Activated T-cell treated with anti-CD3 and anti-CD28 coated beads for 24 hours (primary cell): Measurements from ENCODE around the gene STAG1.
"Not testable (repeated sequence)": the region's sequence is repeated elsewhere in the genome, so short reads cannot be mapped to it uniquely, and the experiment has no call there.

Experiments
- DNase-seq: peaks from one replicate; pipeline ENCODE4 v3.0.0-alpha.2; 2020; ENCODE audit warnings: low read depth

The STAG1 gene

DNA sequence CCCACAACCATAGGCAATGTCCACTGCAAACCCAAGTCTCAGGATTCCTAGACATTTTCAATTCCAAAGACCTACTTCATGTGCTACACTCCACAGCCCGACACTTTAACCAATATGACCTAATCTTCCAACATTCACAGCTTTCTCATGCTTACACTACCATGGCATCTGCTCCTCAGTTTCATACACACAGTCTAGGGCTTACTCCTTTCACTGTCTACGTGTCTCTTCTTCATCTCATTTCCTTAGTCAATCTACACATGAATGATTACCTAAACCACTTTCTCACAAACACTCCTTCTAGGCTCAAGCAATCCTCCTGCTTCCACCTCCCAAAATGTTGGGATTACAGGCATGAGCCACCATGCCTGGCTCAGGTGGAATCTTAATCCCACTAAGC is 106.3 kb downstream of the STAG1 start:
- no peak for DNase-seq

DNA sequence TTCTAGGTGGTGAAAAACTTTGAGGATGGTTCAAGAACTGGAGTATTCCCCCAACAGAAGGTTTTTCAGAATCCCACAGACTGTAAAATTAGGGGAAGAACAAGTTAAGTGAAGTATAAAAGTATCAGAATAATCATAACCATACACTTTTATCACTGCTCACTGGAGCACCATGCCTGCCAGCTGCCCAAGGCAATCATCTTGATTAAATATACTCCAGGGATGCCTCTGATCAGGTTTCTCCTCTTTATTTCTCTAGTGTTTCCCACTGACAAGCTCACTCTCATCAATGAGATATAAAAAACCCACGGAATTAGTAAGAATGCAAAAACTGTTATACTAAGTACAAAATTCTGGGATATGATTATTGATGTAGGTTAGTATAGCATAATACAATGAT is 108.0 kb downstream of the STAG1 start:
- no peak for DNase-seq

DNA sequence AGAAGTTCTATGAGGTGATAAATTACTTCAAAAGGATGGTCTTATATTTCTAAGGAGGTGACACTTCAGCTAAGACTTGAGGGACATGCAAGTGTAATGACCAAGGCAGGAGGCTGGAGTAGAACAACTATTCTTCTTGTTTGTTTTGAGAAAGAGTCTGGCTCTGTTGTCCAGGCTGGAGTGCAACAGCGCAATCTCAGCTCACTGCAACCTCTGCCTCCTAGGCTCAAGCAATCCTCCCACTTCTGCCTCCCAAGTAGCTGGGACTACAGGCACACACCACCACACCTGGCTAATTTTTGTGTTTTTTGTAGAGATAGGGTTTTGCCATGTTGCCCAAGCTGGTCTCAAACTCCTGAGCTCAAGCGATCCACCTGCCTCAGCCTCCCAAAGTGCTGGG is 108.8 kb downstream of the STAG1 start:
- not testable (repeated sequence) for DNase-seq

DNA sequence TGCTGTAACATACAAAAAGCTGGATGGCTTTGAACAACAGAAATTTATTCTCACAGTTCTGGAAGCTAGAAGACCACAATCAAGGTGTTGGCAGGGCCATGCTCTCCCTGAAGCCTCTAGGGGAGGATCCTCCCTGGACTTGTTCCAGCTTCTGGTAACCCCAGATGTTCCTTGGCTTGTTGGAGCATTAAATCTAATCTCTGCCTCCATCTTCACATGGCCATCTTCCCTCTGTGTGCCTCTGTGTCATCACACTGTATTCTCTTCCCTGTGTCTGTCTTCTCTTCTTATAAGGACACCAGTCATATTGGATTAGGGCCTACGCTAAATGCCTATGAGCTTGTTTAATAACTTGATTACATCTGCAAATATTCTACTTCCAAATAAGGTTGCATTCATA is 109.5 kb downstream of the STAG1 start:
- no peak for DNase-seq

DNA sequence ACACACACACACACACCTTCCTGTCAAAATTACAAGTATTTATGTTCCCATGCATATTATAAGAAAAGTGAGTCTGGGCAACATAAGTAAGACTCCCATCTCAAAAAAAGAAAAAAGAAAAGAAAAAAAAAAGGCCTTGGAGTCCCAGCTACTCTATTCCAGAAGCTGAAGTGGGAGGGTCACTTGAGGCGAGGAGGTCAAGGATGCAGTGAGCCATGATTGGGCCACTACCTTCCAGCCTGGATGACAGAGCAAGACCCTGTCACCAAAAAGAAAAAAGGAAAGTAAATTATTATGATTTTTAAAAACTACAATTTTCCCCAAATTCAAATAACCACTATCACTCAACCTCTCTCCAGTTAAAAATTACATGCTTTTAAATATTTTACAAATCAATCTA is 113.1 kb downstream of the STAG1 start:
- DNase-seq, result no peak

DNA sequence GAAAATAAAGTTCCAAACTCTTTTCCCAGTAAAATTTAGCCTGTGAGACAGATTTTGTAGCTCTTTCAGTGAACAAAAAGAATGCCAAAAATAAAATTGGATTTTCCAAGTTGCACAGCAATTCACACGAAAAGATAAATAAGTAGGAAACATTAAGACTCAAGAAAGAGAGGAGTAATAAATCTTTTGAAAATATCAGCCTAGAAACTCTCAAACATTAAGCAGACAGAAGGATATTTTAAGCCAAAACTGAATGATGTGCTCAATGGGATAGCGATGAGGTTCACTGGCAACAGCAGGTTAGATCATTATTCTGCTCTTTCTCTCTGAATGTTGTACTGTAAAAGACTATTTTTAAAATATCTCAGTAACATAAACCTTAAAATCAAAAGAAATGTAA is 115.0 kb downstream of the STAG1 start:
- no peak for DNase-seq

DNA sequence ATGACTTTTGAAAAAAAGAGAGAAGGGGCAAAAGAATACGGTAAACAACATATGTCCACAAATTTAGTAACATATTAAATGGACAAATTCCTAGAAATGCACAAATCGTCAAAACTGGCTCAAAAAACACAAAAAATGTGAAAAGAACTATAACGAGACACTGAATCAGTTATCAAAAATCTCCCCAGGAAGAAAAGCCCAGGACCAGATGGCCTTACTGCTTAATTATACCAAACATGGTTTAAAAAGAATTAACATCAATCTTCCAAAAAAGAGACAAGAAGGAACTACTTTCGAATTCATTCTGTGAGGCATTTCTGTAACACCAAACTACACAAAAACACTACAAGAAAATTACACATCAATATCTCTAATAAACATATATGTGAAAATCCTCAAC is 117.4 kb downstream of the STAG1 start:
- DNase-seq, result no peak

DNA sequence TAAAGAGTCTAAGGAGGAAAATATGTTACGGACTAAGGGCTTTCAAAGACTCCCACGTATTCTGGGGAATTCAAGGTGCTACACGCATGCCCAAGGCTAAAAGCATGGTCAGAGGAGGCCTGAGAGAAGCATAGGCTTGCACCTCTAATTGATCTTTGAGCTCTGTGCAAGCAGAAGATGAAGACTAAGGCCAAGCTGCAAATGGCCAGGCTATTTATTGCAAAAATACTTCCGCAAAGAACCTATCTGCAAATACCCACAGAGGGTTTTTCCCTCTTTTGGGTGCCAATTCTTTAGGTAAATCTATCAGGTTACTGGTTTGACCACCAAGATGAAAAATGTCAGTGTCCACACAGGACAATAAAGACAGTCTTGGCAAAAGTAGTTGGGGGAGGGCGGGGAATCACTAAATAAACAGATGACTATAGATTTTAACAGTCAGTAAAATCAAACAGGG is 119.5 kb downstream of the STAG1 start:
- no peak for DNase-seq

DNA sequence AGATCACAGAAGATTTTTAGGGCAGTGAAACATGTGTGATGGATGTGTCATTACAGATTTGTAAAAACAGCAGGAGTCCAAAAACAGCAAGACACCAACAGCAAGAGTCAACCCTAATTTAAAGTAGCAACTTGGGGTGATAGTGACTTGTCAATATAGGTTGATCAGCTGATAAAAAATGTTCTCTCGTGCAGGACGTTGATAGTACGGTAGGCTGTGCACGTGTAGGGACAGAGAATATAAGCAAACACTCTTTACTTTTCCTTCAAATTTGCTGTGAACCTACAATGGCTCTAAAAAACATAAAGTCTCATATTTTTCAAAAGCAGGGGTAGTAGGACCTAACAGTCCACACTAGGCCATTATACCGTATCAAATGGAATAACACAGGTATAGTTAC is 120.8 kb downstream of the STAG1 start:
- no peak for DNase-seq

DNA sequence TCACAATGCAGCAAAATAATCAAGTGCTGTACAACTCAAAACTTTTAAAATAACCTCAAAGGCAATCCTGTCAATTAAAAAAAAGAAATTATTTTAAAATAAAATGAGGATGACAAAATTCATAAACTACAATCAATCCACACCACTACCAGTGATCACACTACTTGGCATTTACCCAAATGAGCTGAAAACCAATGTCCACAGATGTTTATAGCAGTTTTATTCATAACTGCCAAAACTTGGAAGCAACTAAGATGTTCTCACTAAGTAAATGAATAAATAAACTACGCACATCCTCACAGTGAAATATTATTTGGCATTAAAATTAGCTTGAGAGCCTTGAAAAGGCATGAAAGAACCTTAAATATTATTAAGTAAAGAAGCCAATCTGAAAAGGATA is 121.3 kb downstream of the STAG1 start:
- no peak for DNase-seq

DNA sequence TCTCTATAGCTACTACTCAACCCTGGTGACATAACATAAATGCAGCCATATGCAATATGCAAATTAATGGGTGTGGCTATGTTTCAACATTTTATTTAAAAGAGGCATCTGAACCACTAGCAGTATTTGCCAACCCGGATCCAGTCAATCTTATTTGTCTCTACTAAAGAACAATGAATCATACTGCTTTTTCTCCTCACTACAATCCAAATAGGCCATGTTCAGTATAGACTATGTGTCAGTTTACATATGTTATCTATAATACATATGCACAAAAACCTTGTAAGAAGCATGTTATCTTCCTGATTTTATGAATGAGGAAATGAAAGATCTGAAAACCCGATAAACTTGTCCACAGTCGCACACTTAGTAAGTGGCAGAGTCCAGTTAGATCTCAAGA is 125.7 kb downstream of the STAG1 start:
- no peak for DNase-seq

DNA sequence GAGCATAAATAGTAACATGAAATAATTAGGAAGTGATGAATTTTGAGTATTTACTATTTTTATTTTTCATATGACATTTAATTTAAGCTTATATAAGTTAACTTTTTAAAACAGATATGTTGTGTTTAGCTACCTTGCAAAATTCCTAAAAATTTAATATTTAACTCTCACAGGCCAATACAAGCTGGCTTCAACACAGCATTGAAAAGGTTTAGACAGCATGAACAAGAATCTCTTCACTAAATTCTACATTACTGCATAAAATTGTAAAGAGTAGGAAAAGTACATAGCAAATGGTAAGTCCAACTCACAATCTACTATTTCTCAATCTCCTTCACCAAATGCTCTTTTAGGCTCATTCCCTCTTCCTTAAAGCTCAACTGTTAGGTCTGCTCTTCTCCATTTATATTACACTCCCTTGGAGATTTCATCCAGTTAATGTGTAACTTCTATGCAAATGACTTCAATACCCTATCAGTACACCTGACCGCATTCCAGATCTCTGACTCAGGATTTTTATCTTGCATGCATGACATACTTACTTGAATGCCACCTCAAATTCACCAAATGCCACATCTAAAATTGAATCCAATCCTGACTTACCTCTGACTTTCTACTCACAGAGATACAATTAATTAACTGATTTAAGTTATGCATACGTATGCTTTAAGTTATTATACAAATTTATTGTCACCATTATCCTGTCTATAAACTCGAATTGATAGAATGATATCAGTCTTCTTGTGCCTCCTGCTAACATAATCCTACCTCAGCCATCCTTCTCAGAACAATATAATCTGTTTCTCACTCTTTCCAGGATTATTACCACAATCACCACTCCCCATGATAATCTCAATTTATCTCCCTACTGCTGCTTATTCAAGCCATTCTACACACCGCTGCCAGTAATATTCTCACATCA is 127.0 kb downstream of the STAG1 start:
- no peak for DNase-seq

DNA sequence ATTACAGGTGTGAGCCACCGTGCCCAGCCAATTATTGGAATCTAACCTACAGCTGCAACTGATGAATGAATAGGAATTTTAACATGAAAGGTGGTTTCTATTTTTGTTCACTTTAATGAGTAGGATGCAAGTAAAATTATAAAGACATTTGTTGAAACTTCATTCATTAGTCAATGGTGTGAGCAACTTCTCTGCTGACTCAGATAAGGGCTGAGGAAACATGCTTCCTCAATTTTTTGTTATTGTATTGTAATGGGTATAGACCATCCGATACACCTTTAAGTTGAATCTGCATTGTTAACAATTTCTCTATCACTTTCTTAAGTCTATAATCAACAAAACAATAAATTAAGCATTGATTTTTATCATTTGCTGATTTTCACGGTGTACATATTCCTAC is 127.8 kb downstream of the STAG1 start:
- DNase-seq, result no peak

DNA sequence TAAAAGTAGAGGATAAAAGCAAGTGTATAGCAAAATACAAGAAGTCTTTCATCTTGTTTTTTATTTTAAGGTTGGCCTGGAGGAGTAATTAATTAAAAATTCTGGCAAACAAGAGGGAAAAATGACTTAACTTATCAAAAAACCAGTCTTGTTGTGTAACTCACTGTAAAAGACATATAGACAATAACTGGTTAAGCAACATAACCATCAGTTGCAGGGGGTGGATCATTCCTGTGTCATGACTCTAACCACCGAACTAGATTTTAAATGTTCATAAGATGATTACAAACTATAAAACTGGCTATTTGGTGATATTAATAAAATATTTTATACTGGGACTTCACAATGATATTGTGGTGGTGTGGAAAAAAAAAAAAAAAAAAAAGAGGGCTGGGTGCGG is 130.6 kb downstream of the STAG1 start:
- DNase-seq, result no peak

DNA sequence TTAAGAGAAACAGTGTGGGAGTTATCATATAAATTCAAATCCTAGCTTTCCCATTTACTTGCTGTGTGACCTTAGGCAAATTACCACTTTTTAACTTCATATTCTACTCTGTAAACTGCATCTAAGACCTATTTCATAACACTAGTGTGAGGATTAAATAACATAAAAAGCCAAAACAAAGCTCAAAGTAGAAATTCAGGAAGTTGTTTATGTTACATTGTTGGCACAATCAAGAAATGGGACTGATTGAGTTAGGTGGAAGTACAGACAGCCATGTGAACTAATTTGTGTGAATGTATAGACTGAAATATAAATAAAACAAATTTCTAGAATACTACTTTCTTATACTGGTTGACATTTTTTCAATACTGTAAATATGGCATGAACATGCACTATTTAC is 131.7 kb downstream of the STAG1 start:
- DNase-seq, result no peak

DNA sequence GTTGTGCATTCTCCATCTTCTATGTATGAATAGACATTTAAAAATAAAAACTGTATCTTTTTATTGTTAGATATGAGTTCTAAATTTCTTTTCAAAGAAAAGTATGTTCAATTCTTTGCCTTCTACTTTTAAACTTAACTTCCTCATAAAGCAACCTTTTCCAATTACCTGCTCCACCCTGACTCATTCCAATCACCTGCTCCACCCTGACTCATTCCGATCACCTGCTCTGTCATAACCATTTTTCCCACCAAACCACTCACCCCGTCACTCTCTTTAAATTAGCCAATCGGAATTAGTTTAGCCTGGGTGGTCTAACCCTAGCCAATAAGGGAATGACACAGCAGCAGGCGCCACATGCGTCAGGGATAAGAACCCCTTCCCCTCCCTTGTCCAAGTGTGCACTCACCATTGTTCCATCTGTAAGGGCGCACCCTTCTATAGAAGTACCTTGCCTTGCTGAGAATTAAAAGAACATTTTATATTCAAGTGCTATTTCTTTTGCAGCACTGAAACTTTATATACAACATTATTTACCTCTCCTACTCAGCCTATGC is 134.1 kb downstream of the STAG1 start:
- DNase-seq, result not testable (repeated sequence)

DNA sequence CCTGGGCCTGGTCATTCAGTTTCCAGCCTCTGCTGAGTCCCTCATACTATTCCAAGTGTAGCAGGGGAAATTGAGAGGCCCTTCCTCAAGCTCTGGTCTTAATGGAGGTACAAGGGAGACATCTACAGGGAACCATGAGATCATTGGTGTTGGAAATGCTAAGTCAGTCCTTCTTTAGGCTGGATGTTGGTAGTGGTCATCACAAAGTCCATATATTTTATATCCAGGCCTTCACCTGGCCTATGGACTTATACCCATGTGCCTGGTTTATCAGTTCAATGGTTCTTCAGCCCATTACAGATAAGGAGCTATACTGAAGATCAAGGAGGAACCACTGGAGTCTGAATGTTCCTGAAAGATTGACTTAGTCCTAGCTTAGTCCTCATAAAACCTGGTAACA is 135.0 kb downstream of the STAG1 start:
- DNase-seq, result no peak

DNA sequence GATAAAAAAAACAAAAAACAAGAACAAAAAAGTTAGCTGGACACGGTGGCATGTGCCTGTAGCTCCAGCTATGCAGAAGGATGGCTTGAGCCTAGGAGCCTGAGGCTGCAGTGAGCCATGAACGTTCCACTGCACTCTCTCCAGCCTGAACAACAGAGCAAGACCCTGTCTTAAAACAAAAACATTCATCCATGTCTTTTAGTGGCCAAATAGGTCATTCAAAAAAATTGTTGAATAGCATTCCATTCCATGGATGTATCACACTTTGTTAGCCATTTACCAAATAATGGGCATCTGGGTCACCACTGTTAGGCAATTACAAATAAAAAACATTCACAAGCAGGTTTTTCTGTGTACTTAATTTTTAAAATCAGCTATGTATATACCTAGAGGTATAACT is 139.7 kb downstream of the STAG1 start:
- DNase-seq, result no peak

DNA sequence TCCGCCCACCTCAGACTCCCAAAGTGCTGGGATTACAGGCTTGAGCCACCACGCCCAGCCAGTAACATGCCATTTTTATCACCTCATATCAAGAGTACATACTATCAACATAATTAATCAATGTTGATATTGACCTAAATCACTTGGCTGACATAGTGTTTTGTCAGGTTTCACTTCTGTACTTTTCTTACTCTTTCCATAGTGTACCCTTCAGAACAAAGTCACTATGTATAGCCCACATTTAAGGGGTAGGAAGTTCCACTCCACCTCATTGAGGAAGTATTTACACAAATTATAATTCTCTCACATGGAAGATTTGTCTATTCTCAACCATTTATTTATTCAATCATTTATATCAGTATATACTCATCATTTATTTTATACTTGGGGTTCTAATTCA is 145.2 kb downstream of the STAG1 start:
- DNase-seq, result no peak

DNA sequence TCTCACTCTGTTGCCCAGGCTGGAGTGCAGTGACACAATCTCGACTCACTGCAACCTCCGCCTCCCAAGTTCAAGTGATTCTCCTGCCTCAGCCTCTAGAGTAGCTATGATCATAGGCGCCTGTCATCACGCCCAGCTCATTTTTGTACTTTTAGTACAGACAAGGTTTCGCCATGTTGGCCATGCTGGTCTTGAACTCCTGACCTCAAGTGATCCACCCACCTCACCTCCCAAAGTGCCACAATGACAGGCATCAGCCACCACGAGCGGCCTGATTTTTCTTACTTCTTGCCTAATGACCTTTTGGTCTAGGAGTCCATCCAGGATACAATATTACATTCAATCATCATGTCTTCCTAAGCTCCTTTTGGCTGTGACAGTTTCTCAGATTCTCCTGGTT is 146.0 kb downstream of the STAG1 start:
- not testable (repeated sequence) for DNase-seq

DNA sequence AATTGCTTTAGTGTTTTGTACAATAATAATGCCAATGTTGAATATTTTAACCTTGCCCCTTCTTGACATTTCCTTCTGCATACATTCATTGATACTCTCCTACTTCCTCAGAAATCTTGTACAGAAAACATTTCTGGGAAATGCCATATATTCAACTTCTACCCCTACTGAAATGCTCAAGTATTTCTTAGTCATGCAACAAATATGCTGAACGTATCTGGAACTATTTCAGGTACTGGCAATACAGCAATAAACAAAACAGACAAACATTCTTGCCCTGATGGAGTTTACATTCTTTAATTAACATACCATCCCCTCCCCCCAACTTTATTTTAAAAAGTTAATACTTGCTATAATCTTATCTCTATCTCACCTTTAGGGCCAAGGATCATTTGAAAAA is 147.2 kb downstream of the STAG1 start:
- no peak for DNase-seq

DNA sequence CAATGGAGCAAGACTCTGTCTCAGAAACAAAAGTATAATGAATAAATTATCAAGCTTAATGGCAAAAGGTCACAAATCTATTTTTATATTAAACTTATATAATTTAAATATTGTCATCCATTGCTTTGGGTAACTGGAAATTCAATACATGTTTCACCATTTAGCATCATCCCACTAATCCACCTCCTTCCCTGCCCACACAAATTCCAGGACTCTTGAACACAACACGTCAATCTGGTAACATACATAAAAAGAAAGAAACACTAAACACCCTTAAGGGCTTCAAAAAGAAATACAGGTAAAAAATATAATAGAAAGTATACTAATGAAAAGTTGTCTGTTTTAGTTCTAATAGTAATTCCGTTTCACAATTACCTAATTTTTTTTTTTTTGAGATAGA is 149.4 kb downstream of the STAG1 start:
- no peak for DNase-seq

DNA sequence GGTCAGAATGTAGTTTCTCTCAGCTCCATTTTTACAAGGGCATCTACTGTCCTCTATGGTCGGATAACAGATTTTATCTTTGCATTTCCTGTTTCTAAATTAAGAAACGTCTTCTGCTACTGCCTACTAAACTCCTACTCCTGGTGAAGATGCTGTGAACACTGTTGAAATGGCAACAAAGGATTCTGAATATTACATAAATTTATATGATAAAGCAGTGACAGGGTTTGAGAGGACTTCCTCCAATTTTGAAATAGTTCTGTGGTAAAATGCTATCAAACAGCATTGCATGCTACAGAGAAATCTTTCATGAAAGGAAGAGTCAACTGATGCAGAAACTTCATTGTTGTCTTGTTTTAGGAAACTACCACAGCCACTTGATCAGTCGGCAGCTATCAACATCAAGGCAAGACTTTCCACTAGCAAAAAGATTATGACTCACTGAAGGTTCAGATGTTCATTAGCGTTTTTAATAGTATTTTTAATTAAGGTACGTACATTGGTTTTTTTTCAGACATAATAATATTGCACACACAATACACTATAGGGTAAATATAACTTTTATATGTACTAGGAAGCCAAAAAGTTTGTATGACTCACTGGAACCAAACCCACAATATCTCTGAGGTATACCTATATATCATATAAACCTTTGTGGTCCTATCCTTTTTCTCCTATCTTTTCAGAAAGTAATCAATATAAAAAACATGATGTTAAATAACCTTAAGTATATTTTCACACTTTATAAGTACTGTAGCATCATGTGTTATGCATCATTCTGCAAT is 156.1 kb downstream of the STAG1 start:
- DNase-seq, result no peak
